ENCODE results near the gene CRIP1.

Gene CRIP1

GRCh38 chr14:105446971-105447370 lies 39.7 kb upstream of the CRIP1 start:
- H3K36me3 ChIP-seq (ENCODE audit: insufficient read depth, low read length), result peaks cover 40% of the 10 kb centered on the region; the same call in 1 of the 2 replicates
- H3K9me3 ChIP-seq (ENCODE audit: insufficient read depth, low read depth, low read length), result no peaks in the 10 kb centered on the region
- no peaks in the 10 kb centered on the region for H3K9me2 ChIP-seq (replicated peaks; ENCODE audit: low read depth, low read length)
- TF ChIP-seq CTCF (conservative IDR thresholded peaks at IDR 0.05; ENCODE audit: low read length) (no peak), EZH2phosphoT487 (IDR thresholded peaks at IDR 0.05; ENCODE audit: borderline replicate concordance) (no peak)
- peaks cover 23% of the 10 kb centered on the region for H4K20me1 ChIP-seq (ENCODE audit: insufficient read depth, low read length, poor library complexity, severe bottlenecking)
- no peak overlapping the region for H3K4me2 ChIP-seq (ENCODE audit: low read depth, low read length, poor library complexity, severe bottlenecking)
- no peak overlapping the region for H3K9ac ChIP-seq (ENCODE audit: low read depth, low read length, poor library complexity, severe bottlenecking)
- no peaks in the 10 kb centered on the region for H3K27me3 ChIP-seq (ENCODE audit: insufficient read depth, low read length, poor library complexity, severe bottlenecking)
- no peaks in the 10 kb centered on the region for H3K4me1 ChIP-seq (ENCODE audit: insufficient read depth, low read length, poor library complexity, severe bottlenecking)
- H3F3A ChIP-seq (ENCODE audit: low read depth), result no peaks in the 10 kb centered on the region
- H3K79me2 ChIP-seq (ENCODE audit: insufficient read depth, low read length), result peaks cover 16% of the 10 kb centered on the region; the same call in 1 of the 2 replicates
- no peak overlapping the region for H2AFZ ChIP-seq (ENCODE audit: low read length)
- H3K4me3 ChIP-seq (ENCODE audit: low read length, poor library complexity, severe bottlenecking), result no peak overlapping the region

- TF ChIP-seq CTCF (conservative IDR thresholded peaks at IDR 0.05; ENCODE audit: low read length), result no peak
- TF ChIP-seq EZH2phosphoT487 (IDR thresholded peaks at IDR 0.05; ENCODE audit: borderline replicate concordance), result no peak
- Histone ChIP-seq H3K4me3 (ENCODE audit: low read length, poor library complexity, severe bottlenecking) (no peak overlapping the region), H3K9me2 (replicated peaks; ENCODE audit: low read depth, low read length) (no peaks in the 10 kb centered on the region), H3K4me2 (ENCODE audit: low read depth, low read length, poor library complexity, severe bottlenecking) (no peak overlapping the region), H3K9me3 (ENCODE audit: insufficient read depth, low read depth, low read length) (no peaks in the 10 kb centered on the region), H3K9ac (ENCODE audit: low read depth, low read length, poor library complexity, severe bottlenecking) (no peak overlapping the region), H3K79me2 (ENCODE audit: insufficient read depth, low read length) (peaks cover 16% of the 10 kb centered on the region; the same call in 1 of the 2 replicates), H3K36me3 (ENCODE audit: insufficient read depth, low read length) (peaks cover 40% of the 10 kb centered on the region; the same call in 1 of the 2 replicates), H3K4me1 (ENCODE audit: insufficient read depth, low read length, poor library complexity, severe bottlenecking) (no peaks in the 10 kb centered on the region), H2AFZ (ENCODE audit: low read length) (no peak overlapping the region), H4K20me1 (ENCODE audit: insufficient read depth, low read length, poor library complexity, severe bottlenecking) (peaks cover 23% of the 10 kb centered on the region), H3F3A (ENCODE audit: low read depth) (no peaks in the 10 kb centered on the region), H3K27me3 (ENCODE audit: insufficient read depth, low read length, poor library complexity, severe bottlenecking) (no peaks in the 10 kb centered on the region)
These were observed 38.7 kb upstream of the CRIP1 start for GRCh38 chr14:105447651-105448640.

- Histone ChIP-seq H3F3A (ENCODE audit: low read depth) (no peaks in the 10 kb centered on the region), H3K9ac (ENCODE audit: low read depth, low read length, poor library complexity, severe bottlenecking) (no peak overlapping the region), H3K36me3 (ENCODE audit: insufficient read depth, low read length) (peaks cover 41% of the 10 kb centered on the region; the same call in 1 of the 2 replicates), H2AFZ (ENCODE audit: low read length) (no peak overlapping the region), H3K9me3 (ENCODE audit: insufficient read depth, low read depth, low read length) (no peaks in the 10 kb centered on the region), H3K4me2 (ENCODE audit: low read depth, low read length, poor library complexity, severe bottlenecking) (no peak overlapping the region), H3K4me3 (ENCODE audit: low read length, poor library complexity, severe bottlenecking) (no peak overlapping the region), H4K20me1 (ENCODE audit: insufficient read depth, low read length, poor library complexity, severe bottlenecking) (peaks cover 23% of the 10 kb centered on the region), H3K27me3 (ENCODE audit: insufficient read depth, low read length, poor library complexity, severe bottlenecking) (no peaks in the 10 kb centered on the region), H3K4me1 (ENCODE audit: insufficient read depth, low read length, poor library complexity, severe bottlenecking) (no peaks in the 10 kb centered on the region), H3K9me2 (replicated peaks; ENCODE audit: low read depth, low read length) (no peaks in the 10 kb centered on the region), H3K79me2 (ENCODE audit: insufficient read depth, low read length) (peaks cover 16% of the 10 kb centered on the region; the same call in 1 of the 2 replicates)
- TF ChIP-seq CTCF (conservative IDR thresholded peaks at IDR 0.05; ENCODE audit: low read length), result peak; percentile 67
- no peak for TF ChIP-seq EZH2phosphoT487 (IDR thresholded peaks at IDR 0.05; ENCODE audit: borderline replicate concordance)
These were observed 38.0 kb upstream of the CRIP1 start for GRCh38 chr14:105448706-105449111.
